GM21526 (cell line): ENCODE measurements around the gene PEX14.

Experiments used
- ATAC-seq: cut with Tn5 transposase; IDR thresholded peaks from one replicate; pipeline ENCODE4 v1.9.1; 2021; ENCODE audit warnings: moderate library complexity; ENCODE audit not compliant: unreplicated experiment, low FRiP score

The PEX14 gene

DNA sequence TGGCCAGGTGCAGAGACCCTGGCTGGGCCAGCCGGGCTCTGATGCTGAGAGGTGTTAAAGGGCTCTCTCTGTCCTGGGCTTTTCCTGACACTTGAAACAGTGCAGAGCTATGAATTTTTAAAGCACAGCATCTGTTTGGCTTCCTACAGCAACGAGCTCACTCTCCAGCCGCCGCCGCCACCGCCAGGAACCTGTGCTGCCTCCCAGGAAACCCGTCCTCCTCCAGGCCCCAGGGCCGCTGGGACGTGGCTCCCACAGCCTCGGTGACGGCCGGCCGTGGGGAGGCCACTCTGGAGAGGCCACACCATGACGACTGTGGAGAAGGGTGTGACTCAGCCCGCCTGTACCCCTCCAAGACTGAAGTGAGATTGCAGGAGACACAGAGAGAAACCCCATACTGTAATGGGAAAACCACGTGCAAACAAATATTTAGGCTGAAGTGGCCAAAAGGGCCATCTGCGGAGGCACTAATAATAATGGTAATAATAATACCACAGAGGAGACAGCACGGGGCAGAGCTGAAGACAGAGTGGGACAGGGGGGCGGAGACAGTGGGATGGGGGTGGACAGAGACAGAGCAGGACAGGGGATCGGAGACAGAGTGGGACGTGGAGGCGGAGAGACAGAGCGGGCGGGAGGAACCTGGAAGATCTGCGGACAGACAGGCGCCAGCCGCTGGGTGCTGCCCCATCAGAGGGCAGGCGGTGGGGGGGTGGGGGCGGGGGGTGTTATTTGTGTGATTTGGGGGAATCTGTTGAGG lies 182.5 kb downstream of the PEX14 start:
- ATAC-seq, result no peak

DNA sequence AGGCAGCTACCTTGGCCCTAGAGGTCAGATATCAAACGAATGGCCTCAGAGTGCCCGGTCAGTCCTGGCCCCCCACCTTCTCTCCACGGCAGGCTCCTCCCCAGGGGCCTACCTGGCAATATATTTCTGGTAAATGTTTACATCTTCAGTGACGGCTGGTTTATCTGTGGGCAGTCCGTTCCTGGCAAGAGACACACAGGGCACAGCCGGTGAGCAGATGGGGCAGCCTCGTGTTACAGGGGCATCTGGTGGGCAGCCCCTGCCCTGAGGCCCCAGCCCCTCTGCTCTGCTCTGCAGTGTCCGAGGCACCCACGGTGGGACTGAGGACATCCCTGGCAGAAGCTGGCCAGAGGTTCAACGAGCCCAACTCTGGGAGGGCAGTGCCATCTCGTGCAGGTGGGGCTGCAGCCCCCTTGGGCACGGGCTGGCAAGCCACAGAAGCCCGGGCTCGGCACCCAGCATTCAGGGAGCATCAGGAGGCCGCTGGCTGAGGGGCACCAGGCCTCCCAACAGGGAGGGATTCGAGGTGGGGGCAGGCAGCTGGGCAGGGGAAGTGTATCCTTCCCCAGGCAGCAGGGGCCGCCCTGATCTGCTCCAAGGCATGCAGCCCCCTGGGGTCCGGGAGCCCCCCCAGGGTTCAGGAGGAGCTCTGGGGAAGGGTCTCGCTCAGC lies 183.8 kb downstream of the PEX14 start:
- no peak for ATAC-seq

DNA sequence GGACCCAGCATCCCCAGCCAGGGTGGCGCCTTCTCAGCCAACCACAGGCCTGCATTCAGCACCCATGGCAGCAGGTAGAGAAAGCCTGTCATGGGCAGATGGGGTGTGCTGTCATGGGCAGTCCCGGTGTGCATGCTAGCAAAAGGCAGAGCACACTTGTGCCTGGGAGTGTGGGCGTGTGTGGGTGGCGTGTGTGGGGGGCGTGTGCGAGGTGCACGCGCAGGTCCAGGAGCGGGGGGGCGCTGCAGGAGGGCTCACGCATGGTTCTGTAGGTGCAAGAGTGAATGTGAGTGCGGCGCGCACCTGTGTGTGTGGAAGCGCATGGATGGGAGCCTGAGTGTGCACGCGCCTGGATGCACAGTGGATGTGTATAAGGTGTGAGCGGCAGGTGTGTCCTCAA lies 184.5 kb downstream of the PEX14 start:
- no peak for ATAC-seq

DNA sequence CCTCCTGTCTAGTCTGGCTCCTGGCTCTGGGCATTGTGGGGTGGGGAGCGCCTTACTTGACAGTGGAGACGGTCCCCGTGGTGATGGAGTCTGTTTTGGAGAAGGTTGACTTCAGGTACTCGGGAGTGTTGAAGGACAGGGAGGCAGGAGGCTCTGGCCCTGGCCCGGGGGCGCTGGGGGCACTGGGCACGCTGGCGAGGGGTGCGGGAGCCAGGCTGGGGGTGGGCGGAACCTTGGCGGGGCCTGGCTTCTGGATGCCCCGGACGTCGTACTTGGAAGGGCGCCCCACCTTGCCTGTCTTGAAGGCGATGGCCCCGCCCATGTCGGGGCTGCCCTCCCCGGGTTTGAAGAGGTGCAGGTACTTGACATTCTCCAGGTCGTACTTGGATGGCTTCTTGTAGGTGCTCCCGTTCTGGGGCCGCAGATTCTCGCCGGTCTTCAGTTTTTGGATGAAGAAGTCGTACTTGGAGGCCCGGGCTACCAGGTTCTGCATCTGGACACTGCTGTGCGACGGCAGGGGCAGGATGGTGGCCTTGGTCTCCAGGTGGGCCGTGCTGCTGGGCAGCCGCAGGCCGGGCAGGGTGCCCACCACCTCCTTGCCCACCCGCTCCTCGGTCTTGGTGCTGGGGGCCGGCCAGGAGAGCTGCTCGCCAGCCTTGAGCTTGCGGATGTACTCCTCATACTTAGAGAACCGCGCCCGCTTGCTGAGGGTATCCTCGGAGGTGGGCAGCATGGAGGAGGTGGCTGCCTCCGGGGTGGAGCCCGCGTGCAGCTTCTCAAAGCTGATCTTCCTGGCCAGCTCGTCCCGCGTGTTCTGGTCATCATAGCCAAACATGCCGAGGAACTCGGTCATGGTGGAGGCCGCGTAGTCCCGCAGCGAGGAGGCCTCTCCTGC lies 185.1 kb downstream of the PEX14 start:
- ATAC-seq, result no peak

DNA sequence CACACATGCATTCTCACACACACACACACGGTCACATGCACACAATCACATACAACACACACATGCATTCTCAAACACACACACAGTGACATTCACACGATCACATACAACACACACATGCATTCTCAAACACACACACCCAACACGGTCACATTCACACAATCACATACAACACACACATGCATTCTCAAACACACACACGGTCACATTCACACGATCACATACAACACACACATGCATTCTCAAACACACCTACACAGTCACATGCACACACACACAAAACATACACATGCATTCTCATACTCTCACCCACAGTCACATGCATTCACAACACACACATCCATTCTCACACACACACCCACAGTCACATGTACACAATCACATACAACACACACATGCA lies 186.7 kb downstream of the PEX14 start:
- no peak for ATAC-seq

DNA sequence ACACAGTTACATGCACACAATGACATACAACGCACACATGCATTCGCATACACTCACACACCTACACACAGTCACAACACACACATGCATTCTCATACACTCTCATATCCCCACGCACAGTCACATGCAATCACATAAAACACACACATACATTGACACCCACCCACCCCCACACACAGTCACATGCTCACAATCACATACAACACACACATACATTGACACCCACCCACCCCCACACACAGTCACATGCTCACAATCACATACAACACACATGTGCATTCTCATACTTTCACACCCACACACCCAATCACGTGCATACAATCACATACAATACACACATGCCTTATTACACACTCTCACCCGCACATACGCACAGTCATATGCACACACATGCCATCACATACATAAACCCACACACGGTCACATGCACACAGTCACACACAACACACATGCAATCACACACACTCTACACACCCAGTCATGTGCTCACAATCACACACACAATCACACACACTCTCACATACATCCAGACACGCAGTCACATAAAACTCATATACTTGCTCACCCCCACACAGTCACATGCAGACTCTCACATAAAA lies 187.4 kb downstream of the PEX14 start:
- ATAC-seq, result no peak

DNA sequence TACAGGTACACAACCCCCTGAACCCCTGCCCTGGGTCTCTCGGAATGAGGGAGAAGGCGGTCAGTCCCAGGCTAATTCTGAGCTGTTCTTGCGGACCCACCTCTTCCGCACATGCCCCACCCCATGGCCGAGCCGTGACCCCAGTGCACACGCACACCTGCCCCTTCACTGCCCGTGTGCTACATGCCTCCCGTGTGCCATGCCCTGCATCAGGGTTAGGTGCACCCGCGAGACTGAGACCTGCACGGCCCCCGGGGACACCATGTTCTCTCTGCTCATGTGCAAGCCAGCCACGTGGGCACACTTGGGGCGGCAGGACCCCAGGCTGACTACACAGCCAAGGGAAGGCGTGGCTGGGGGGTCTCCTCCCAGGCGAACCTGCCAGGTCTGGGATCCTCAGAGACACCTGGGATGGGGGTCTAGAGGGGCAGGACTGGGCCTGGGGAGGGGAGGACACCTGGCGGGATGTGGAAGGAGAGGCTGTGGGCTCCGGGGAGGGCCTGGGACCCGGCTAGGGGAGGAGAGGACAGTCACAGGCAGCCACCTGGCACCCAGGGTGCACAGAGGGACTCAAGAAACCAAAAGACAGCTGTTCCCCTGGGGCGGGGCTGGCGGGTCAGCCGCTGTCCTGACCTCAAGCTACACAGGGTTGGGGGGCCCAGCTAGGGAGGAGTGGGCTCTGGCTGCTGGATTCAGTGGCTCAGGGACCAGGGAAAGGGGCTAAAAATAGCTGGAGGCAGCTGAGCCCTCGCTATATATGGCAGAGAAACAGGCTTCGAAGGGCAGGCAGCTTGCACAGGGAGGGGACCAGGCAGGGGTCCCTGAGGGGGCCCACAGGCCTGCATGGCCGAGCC lies 188.3 kb downstream of the PEX14 start:
- ATAC-seq, result no peak

DNA sequence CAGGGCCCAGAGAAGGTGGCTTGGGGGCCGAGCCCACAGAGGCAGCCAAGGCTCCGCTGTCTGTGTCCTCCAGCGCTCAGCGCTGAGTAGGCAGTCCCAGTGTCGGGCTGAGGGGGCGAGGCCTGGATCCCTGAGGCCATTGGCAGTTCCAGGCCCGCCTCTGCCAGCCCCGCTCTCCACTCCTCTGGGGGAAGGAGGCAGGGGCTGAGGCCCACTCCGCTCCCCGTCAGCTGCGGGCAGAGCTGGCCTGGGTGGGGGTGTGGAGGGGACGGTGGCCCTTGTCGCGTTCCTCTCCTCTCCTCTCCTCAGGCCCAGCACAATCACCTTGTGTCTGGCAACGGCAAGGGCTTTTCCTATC lies 188.9 kb downstream of the PEX14 start:
- no peak for ATAC-seq

DNA sequence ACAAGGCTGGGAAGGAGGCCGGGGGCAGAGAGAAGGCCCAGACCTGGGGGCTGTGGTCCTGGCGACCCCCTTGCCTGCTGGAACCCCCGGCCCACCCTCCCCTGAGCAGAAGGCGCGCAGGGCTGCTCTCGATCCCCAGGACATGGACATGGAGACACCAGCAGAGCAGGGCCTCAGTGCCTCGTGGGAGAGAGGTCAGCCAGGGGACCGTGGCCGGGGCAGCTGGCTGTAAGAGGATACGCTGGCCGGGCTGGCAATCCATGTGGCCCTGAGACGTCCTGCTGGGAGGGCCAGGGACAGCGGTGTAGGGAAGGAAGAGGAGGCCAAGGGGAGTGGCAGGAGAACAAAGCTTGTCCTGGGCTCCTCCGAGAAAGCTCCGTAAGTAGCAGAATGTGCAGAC lies 189.5 kb downstream of the PEX14 start:
- ATAC-seq, result no peak

DNA sequence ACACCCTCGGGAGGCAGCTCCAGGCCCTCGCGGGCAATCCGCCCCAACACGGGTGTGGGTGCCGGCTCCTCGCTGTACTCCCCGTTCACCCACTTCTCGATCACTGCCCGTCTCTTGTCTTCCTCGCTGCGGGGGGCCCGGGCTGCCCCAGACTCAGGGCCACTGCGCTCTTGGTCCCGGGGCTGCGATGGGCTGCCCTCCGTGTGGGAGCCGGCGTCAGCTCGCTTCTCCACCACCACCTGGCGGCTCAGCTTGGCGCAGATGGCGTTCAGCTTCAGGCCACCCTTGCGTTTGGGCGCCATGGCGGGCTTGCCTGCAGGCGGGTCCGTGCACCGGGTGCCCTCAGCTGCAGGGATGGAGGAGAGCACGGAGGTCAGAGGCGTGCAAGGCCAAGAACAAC lies 190.5 kb downstream of the PEX14 start:
- ATAC-seq, result no peak

DNA sequence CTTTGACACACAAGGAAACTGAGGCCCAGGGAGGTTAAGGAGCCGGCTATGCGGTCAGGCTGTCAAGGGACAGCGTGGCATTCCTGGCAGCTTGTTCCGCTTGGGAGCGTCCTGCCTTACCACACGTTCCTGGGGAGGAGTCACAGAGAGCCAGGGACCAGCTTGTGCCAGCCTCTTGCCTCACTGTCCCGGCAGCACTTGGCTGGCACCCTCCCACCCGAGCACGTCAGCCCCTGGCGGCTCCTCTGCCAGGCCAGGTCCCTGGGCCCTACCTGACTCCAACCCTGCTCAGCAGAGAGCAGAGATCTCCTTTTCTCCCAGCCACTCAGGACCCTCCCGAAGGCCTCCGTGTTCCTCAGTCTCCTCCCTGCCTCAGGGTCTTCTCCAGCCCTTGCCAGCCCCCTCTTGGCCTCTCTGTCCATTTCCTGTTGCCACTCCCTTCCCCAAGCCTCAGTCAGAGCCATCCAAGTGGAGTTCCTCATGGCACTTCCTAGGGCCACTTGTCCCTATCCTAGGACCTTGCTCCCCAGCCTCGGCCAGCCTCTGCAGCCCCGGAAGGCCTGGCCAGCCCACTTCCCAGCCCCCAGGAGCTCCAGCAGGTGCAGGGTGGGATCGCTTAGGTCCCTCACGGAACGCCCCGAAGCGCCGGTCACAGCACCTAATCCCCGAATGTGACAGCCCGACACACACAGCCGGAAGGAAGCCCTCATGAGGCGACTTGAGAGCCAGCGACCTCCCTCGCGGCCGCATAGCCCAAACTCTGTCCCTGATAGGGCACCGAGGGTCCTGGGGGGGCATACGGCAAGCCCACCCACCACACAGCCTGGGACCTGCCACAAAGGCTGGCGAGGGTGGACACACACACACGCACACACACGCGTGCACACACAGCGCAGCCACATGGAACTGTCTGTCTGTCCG lies 191.4 kb downstream of the PEX14 start:
- no peak for ATAC-seq

DNA sequence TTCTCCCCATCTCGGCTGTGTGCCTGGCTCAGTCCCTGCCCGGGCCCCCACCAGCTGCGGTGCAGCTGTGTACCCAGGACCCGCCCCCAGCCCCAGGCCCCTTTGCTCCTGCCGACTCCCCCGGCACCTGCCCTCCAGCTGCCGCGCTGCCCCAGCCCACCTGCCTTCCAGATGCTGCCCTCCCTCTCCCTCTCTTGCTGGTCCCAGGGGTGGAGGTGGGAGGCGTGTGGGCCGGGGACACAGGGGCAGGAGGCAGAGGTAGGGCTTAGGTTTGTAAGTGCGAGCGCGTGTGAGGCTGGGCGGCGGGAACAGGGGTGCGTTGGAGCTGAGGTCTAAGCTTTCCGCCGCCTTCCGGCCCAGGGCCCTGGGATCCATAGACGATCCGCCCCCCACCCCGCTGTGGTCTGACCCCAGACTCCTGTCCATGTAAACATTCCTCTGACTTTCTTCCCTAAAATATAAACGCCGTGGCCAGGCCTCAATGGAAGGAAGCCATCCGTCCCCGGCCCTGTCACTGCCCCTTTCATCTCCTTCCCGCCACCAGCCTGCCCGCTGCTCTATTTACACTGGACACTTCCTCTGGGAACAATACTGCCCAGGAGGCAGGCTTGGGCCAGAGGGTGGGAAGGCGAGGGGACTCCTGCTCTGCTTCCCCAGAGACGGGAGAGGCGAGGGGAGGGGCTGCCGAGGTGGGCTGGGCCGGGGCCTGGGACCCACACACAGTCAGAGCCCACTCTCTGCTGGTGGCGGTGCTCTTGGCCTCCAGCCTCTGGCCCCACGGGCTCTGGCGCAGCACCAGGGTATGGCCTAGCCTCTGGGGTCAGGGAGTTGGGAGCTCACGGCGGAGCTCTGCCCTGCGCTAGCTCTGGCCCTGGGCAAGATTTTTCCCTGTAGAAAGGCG lies 193.4 kb downstream of the PEX14 start:
- ATAC-seq, result no peak

DNA sequence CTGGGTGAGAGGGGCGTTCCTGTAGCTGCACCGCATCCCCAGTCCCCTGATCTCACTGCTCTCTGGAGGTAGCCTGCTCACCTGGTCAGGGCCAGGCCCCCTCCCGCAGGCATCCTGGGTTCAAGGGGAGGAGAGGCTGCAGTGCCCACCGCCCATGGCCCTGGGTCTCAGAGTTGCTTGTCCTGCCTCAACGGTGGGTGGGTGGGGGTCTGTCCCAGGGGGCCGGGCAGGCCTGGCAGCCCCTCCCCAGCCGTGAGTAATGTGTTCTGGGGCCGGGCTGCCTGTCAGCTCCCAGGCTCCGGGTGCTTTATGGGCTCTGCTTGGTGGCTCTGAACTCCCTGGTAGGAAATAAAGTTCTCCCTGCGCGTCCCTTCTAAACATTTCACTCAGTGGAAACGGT lies 194.8 kb downstream of the PEX14 start:
- ATAC-seq, result no peak

DNA sequence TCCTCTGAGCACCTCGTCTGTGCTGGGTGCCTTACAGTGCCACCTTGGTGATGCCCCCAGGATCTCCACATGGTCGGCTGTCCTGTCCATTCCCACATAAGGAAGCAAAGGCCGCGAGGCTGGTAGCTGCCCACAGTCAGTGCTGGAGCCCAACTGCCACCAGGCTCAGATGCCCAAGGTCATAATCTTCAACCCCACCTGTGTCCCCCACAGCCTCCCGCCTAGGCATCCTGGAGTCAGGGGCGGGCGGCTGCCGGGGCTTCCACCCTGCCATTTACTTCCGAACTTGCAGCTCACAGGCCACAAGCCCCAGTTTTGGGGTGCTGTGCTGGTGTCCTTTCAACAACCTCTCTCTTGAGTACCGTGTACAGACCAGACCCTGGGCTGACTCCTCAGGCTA lies 195.4 kb downstream of the PEX14 start:
- no peak for ATAC-seq

DNA sequence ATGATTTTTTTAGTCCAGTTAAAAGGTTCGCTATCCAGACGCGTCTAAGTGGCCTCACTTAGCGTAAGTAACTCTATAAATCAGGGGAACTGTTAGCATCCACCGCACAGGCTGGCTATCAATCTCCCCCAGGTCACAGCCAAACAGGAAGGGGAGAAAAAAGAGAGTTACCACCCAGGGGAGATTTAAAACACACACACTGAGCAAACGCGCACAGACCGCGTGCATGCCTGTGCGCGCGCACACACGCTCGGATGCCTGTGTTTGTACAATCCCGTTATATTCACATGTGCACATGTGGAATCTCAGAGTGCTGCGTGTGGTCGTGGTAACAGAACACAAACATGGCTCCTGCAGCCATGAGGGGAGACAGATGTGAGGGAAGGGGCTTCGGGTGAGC lies 196.3 kb downstream of the PEX14 start:
- ATAC-seq, result no peak

DNA sequence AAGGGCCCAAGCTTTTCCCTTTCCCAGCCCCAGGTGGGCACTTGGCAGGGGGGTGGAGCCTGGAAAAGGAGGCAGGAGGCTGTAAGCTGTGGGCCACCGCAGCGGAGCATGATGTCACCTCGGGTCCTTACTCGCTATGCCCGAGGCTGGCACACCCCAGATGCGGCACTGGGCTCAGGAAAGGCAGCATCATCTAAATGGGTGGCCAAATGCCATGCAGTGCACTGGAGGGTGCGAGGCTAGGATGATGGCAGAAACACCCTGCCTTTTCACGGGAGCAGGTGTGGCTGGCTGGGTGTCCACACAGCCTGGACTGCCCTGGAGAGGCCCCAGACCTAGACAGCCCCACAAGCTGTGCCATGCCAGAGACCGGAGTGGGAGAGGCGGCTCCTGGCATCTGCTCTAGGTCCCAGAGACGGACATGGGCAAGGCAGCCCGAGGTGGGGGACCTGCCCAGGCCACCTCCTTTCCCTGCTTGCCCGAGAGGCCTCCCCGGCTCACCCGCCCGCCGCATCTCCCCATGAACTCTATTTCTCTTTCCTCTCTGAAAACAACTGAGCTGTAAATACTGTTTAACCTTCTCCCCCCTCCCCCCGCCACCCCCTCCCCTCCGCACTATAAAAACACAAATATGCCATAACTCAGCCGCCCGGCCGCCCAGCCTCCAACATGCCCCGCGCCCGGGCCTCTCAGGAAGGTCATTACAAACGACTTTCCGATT lies 197.0 kb downstream of the PEX14 start:
- ATAC-seq, result no peak

DNA sequence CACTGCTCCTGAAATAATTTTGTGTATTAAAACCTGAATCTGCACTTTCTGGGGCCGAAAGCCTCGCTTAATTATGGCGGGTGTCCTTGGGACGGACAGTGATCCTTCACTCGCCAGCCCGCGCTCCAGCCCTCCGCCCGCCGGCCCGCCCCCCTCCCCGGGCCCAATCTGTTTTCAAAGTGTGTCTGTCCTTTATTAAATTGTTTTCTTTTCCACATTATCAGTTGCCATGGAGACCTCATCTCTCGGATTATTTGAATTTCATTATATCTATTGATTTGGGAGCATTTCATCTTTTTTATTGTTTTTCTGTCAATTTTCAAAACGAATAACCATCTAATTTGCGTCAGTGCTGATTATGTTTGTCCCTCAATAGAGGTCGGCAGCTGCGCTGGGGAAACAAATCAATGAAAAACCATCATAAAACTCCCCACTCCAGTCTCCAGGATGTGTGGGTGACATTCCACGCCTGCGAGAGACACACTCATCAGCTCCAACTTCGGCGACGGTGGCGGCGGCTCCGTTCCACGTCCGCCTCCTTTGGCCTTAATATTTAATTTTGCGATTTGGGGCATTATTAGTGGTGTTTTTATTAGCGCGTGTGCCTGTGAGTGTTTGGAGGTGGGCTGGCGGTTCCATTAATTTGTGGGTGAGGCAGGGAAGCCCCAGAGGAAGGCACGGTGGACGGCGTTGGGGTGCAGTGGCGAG lies 197.7 kb downstream of the PEX14 start:
- ATAC-seq, result no peak
